Mucosa of rectum (tissue), 2 donors: ENCODE data around the gene SESTD1.

Experiments used
- H3K27ac ChIP-seq, 2 donors: one replicate each; pipeline ENCODE4 v1.7.0; 2013; ENCODE audit warnings: inconsistent platforms in 2 of 2, low read depth in 2 of 2, low read length in 2 of 2
- H3K27me3 ChIP-seq, 2 donors: one replicate each; pipeline ENCODE4 v1.7.0; 2013; ENCODE audit warnings: low read length in 2 of 2; ENCODE audit not compliant: control insufficient read depth in 2 of 2, insufficient read depth in 2 of 2
- H3K36me3 ChIP-seq, 2 donors: one replicate each; pipeline ENCODE4 v1.7.0; 2013; ENCODE audit warnings: low read length in 2 of 2; ENCODE audit not compliant: control insufficient read depth in 2 of 2, insufficient read depth in 2 of 2
- H3K4me1 ChIP-seq, 2 donors: one replicate each; pipeline ENCODE4 v1.7.0; 2013; ENCODE audit warnings: low read length in 2 of 2, mild to moderate bottlenecking in 1 of 2; ENCODE audit not compliant: control insufficient read depth in 2 of 2, insufficient read depth in 2 of 2
- H3K4me3 ChIP-seq, 2 donors: one replicate each; pipeline ENCODE4 v1.7.0; 2013; ENCODE audit warnings: low read length in 2 of 2
- H3K9ac ChIP-seq, 2 donors: one replicate each; pipeline ENCODE4 v1.7.0; 2013; ENCODE audit warnings: low read length in 2 of 2, low read depth in 1 of 2, mild to moderate bottlenecking in 1 of 2
- H3K9me3 ChIP-seq, 2 donors: one replicate each; pipeline ENCODE4 v1.7.0; 2013; ENCODE audit warnings: low read length in 2 of 2; ENCODE audit not compliant: control insufficient read depth in 2 of 2
- donor health status: healthy.
- donor health status: Normal muscosa, but diverticular disease.

The SESTD1 gene

GRCh38 chr2:179238027-179238426 lies 26.6 kb downstream of the SESTD1 start:
- H3K36me3 ChIP-seq = no peaks in the 10 kb centered on the region
- no peak overlapping the region for H3K4me3 ChIP-seq
- no peaks in the 10 kb centered on the region for H3K27me3 ChIP-seq
- no peak overlapping the region for H3K9ac ChIP-seq
- no peaks in the 10 kb centered on the region for H3K9me3 ChIP-seq
- H3K27ac ChIP-seq = no peak overlapping the region
- peaks cover 0 to 7% of the 10 kb centered on the region in 2 donors for H3K4me1 ChIP-seq

DNA sequence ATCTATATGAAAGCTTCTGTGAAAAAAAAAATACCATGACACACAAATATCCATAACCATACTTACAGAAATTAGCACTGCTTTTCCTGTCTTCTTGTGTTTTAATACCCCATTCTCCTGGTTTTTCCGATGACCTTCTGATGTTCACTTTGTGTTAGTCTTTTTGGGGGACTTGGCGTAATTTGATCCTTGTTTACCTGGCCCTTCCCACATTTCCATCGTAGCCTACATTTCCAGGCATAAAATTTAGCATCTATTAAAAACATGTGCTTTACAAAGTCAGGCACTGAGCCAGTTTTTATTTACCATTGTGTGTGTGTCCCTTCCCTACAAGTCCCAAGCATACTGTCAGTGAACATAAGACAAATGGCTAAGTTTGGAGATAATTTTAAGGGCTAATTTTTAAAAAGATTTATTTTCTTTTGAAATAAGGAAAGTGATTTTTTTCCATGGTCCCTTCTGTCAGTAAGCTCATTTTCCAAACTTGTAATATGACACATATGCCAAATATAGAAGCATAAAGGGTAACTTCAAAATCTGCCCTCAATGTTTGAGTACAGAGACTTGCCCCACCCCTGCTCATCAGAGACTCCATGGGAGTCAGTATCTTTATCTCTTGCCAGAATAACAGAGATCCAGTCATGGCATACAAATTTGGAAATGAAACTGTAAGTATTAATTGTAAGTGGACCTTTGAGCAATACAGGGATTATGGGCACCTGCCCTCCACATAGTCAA lies 27.3 kb downstream of the SESTD1 start:
- H3K4me3 ChIP-seq = no peak overlapping the region
- H3K9ac ChIP-seq = no peak overlapping the region
- no peaks in the 10 kb centered on the region for H3K36me3 ChIP-seq
- H3K9me3 ChIP-seq = no peaks in the 10 kb centered on the region
- no peak overlapping the region for H3K27ac ChIP-seq
- peaks cover 0 to 7% of the 10 kb centered on the region in 2 donors for H3K4me1 ChIP-seq
- no peaks in the 10 kb centered on the region for H3K27me3 ChIP-seq

GRCh38 chr2:179235463-179236108 lies 29.0 kb downstream of the SESTD1 start:
- Histone ChIP-seq H3K4me3 (no peak overlapping the region), H3K27me3 (no peaks in the 10 kb centered on the region), H3K4me1 (peaks cover 0 to 7% of the 10 kb centered on the region in 2 donors), H3K9me3 (no peaks in the 10 kb centered on the region), H3K9ac (no peak overlapping the region), H3K27ac (no peak overlapping the region), H3K36me3 (no peaks in the 10 kb centered on the region)

DNA sequence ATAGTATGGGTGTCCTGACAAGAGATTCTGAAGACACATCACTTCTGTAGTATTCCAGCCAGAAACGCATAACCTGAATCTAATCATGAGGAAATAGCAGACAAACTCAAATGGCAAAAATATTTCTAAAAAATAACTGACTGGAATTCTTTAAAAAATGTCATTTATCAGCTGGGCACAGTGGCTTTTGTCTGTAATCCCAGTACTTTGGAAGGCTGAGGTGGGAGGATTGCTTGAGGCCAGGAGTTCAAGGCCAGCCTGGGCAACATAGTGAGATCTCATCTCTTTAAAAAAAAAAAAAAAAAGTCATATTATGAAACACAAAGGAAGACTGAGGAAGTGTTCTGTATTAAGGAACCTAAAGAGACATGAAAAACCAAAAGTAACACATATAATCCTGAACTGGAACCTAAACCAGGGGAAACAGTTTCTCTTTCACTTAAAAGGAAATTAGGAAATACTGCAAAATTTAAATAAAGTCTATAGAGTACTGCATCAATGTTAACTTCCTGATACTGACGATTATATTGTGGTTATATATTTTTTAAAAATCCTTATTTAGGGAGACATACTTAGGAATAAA lies 29.9 kb downstream of the SESTD1 start:
- no peaks in the 10 kb centered on the region for H3K36me3 ChIP-seq
- H3K27ac ChIP-seq = no peak overlapping the region
- no peaks in the 10 kb centered on the region for H3K27me3 ChIP-seq

DNA sequence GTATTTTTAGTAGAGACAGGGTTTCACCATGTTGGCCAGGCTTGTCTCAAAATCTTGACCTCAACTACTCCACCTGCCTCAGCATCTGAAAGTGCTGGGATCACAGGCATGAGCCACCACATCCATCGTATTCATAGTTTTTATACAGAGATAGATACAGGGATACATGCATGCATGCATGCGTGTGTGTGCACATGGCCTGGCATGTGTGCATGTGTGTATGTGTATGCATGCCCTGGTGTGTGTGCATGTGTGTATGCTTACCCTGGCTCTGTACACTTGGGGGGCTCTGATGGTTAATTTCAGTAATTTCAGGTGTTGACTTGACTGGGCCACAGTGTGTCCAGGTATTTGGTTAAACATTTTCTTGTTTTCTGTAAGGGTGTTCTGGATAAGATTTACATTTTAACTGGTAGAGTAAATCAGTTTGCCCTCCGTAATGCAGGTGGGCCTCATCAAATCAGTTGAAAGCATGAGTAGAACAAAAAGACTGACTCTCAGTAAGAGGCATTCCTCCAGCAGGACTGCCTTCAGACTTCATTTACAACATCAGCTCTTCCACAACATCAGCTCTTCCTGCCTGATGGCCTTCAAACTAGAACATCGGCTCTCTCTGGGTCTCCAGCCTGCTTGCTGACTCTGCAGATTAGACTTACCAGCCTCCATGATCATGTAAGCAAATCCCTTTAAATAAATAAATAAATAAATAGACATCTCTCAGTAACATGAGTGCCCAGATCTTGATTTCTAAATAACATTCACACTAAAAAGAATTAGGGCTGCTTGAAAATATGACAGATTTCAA lies 30.8 kb downstream of the SESTD1 start:
- Histone ChIP-seq H3K9ac (no peak overlapping the region), H3K27ac (no peak overlapping the region), H3K4me3 (no peak overlapping the region), H3K36me3 (no peaks in the 10 kb centered on the region), H3K4me1 (no peaks in the 10 kb centered on the region), H3K27me3 (no peaks in the 10 kb centered on the region), H3K9me3 (no peaks in the 10 kb centered on the region)

More for the DNA sequence above, 29.9 kb downstream of the SESTD1 start:
- Histone ChIP-seq H3K9me3 (no peaks in the 10 kb centered on the region), H3K4me3 (no peak overlapping the region), H3K9ac (no peak overlapping the region), H3K4me1 (peaks cover 0 to 5% of the 10 kb centered on the region in 2 donors)

DNA sequence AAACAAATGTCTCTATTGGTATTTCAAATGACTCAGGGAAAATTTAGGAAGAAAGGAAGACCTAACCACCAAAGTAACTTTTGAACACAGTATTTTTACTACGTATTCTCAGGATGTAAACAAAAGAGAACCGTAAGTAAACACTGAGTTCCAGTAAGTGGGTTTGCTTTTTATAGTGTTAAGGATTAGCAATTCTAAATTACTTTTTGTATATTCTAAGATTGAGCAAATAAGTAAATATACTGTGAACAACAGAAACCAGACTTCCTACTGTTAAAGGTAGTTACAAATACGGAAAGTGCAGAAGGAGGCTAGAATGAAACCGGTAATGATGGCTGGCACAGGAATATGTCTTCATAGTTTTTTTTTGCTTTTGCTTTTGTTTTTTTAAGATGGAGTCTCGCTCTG lies 31.5 kb downstream of the SESTD1 start:
- H3K9me3 ChIP-seq = no peaks in the 10 kb centered on the region
- no peak overlapping the region for H3K27ac ChIP-seq
- H3K4me1 ChIP-seq = no peaks in the 10 kb centered on the region
- H3K4me3 ChIP-seq = no peak overlapping the region
- H3K9ac ChIP-seq = no peak overlapping the region
- no peaks in the 10 kb centered on the region for H3K27me3 ChIP-seq
- H3K36me3 ChIP-seq = no peaks in the 10 kb centered on the region

GRCh38 chr2:179226961-179227259 lies 37.7 kb downstream of the SESTD1 start:
- H3K27me3 ChIP-seq = no peaks in the 10 kb centered on the region
- no peaks in the 10 kb centered on the region for H3K9me3 ChIP-seq
- H3K27ac ChIP-seq = no peak overlapping the region
- H3K4me1 ChIP-seq = no peaks in the 10 kb centered on the region
- H3K36me3 ChIP-seq = no peaks in the 10 kb centered on the region
- no peak overlapping the region for H3K4me3 ChIP-seq
- no peak overlapping the region for H3K9ac ChIP-seq

GRCh38 chr2:179226203-179226960 lies 38.2 kb downstream of the SESTD1 start:
- Histone ChIP-seq H3K27me3 (no peaks in the 10 kb centered on the region), H3K27ac (no peak overlapping the region), H3K4me1 (no peaks in the 10 kb centered on the region), H3K9ac (no peak overlapping the region), H3K9me3 (no peaks in the 10 kb centered on the region), H3K36me3 (no peaks in the 10 kb centered on the region), H3K4me3 (no peak overlapping the region)

DNA sequence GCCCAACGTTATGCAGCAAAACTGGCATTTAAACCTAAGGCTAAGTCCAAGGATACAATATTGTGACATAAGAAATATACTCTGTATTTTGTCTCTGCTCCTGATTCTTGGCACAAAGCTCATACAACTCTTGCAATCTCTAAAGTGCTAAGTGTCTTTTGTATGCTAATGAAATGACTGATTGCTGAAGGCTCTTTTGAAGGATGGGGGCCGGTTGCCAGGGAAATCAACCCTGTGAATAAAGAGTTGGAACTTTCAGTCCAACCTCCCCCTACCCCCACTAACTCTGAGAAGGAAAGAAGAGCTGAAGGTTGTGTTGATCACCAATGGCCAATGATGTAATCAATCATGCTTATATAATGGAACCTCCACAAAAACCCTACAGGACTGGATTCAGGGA lies 40.3 kb downstream of the SESTD1 start:
- Histone ChIP-seq H3K4me1 (no peaks in the 10 kb centered on the region), H3K27me3 (no peaks in the 10 kb centered on the region), H3K36me3 (no peaks in the 10 kb centered on the region), H3K9me3 (no peaks in the 10 kb centered on the region), H3K9ac (no peak overlapping the region), H3K27ac (no peak overlapping the region), H3K4me3 (no peak overlapping the region)
